Skin epidermis (tissue), 12 donors: ENCODE results near the gene MRPL21.

ENCODE experiments used
- H3K27ac ChIP-seq, 21 experiments: fragments of 200-600 bp; sonication (generic) in 11 of 21; one replicate each; pipeline ENCODE4 v1.5.0; 2020; ENCODE audit warnings: mild to moderate bottlenecking in 3 of 21, inconsistent platforms in 2 of 21, moderate library complexity in 2 of 21
- H3K4me3 ChIP-seq, 7 experiments: fragments of 200-600 bp; sonication (generic) in 2 of 7; one replicate each; pipeline ENCODE4 v1.5.0; 2020; ENCODE audit warnings: inconsistent platforms in 2 of 7, mild to moderate bottlenecking in 2 of 7, moderate library complexity in 1 of 7

Gene MRPL21

DNA sequence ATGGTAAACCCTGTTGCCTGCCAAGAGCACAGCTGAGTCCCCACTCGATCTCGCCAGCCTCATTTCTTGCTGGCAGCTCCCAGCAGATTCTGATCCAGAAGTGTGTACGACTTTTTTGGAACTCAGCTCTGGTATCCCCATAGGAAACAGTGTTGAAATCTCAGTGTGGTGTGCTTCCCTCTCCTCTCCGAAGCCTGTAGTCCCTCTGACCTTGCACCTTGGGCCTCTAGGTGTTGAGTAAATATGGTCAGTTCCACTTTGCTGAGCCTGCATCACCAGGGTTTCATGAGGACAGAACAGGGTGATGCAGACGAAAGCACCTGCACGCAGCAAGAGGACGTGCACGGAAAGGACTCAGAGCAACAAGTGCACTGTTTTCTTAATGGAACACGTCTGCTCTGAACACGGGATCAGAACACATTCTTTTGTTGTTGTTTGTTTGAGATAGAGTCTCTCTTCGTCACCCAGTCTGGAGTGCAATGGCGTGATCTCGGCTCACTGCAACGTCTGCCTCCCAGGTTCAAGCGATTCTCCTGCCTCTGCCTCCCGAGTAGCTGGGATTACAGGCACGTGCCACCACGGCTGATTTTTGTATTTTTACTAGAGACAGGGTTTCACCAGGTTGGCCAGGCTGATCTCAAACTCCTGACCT, 58.2 kb downstream of the MRPL21 start:
- Histone ChIP-seq H3K4me3 (no peak overlapping the region), H3K27ac (no peak overlapping the region)

DNA sequence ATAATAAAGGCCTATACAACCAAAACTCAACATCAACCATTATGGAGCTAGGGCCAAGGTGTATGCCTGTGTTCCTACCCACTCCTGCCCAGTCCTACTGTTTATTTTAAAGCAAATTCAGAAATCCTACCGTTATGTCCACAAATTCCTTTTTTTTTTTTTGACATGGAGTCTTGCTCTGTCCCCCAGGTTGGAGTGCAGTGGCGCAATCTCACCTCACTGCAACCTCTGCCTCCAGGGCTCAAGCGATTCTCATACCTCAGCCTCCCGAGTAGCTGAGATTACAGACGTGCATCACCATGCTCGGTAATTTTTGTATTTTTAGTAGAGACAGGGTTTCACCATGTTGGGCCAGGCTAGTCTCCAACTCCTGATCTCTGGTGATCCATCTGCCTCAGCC, 58.8 kb downstream of the MRPL21 start:
- Histone ChIP-seq H3K4me3 (no peak overlapping the region), H3K27ac (no peak overlapping the region)

- Histone ChIP-seq H3K4me3 (peak overlapping the region in 4 of 7 experiments; percentile 52 to 81 (median 68)), H3K27ac (peak overlapping the region in 4 of 21 experiments; percentile 6 to 95 (median 22))
Measured at GRCh38 chr11:68844376-68844775, 59.3 kb downstream of the MRPL21 start.

DNA sequence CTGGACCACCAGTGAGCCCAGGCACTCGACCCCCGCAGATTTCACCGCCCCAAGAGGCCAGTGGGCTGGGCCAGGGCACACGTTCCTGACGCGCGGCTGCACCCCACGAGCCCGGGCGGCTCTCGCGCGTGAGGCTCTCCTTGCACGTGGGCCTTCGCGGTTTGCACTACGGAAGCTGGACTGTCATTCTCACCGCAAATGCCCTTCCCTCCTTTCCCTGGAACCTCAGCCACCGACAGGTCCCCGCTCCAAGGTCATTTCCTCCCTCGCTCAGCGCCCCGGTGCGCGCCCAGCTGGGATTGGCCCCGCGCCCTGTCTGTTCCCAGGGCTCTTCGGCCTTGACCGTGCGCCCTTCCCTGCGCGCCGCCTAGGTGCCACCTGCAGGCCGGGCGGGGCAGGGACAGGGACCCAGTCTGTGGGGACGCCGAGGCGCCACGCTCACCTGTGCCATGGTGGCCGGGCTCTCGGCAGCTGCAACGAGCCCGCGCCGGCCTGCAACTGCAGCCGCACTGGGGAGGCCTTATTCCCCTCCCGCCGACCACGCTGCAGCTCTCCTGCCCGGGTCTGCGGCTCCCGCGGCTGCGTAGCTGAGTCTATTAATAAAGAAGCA, 59.8 kb downstream of the MRPL21 start:
- Histone ChIP-seq H3K4me3 (peak overlapping the region; percentile 52 to 81 (median 66)), H3K27ac (peak overlapping the region in 7 of 21 experiments; percentile 6 to 95 (median 17))

- Histone ChIP-seq H3K27ac (peak overlapping the region in 9 of 21 experiments; percentile 11 to 95 (median 25)), H3K4me3 (peak overlapping the region; percentile 52 to 81 (median 66))
Measured at GRCh38 chr11:68843052-68843561, 60.5 kb downstream of the MRPL21 start.

- Histone ChIP-seq H3K4me3 (peak overlapping the region; percentile 52 to 81 (median 66)), H3K27ac (peak overlapping the region in 8 of 21 experiments; percentile 13 to 96 (median 28))
Measured at GRCh38 chr11:68842427-68843051, 61.1 kb downstream of the MRPL21 start.

- Histone ChIP-seq H3K4me3 (peak within 1 kb of the TSS; percentile 52 to 81 (median 66)), H3K27ac (peak within 1 kb of the TSS; percentile 43 to 96 (median 90))
Measured at GRCh38 chr11:68841718-68842426, 61.8 kb downstream of the MRPL21 start, which contains the start of gene CPT1A. Gene CPT1A, minus strand, starts transcription at chr11:68841916. Its CDS starts 26,442 bp downstream, at chr11:68815474.
